HL-60 (cell line): Measurements from ENCODE around the gene HSPA2.
A peak's percentile ranks its signal among the peaks of the same experiment; 100 is the strongest.

ENCODE experiments used
- DNase-seq, 2 experiments: peaks; one replicate each; pipeline ENCODE4 v3.0.0-alpha.2; 2010 to 2020; ENCODE audit warnings: low read depth in 1 of 2, low spot score in 1 of 2
- H3K27ac ChIP-seq: fragments of 250-450 bp; sonication (Bioruptor Pico); replicated peaks from 2 replicates; pipeline ENCODE4 v1.5.1; 2020; ENCODE audit warnings: mild to moderate bottlenecking, moderate library complexity
- H3K27me3 ChIP-seq: fragments of 250-450 bp; sonication (Bioruptor Pico); 2 replicates; pipeline ENCODE4 v1.5.1; 2021; ENCODE audit warnings: mild to moderate bottlenecking, moderate library complexity; ENCODE audit not compliant: insufficient read depth, poor library complexity, severe bottlenecking
- H3K4me3 ChIP-seq: replicated peaks from 2 replicates; pipeline ENCODE4 v1.5.1; 2011; ENCODE audit warnings: mild to moderate bottlenecking, control low read depth, low read length; ENCODE audit not compliant: insufficient read depth
- GABPA ChIP-seq: IDR thresholded peaks from 2 replicates; pipeline ENCODE4 v1.6.1; 2012; ENCODE audit warnings: low read depth
- POLR2AphosphoS5 ChIP-seq: IDR thresholded peaks from 2 replicates; pipeline ENCODE4 v1.6.1; 2012; ENCODE audit warnings: low read depth
- SPI1 ChIP-seq: IDR thresholded peaks from 2 replicates; pipeline ENCODE4 v1.6.1; 2012; ENCODE audit warnings: low read depth, mild to moderate bottlenecking, borderline replicate concordance
- long read RNA-seq: library from polyadenylated mRNA; unstranded; transcript quantifications from one replicate; pipeline ENCODE4 v2.0.0, GENCODE V29; 2020
- TF ChIP-seq, protein P1 (sequence below): IDR thresholded peaks from 2 replicates; pipeline ENCODE4 v1.6.1; 2012; ENCODE audit warnings: low read depth; ENCODE audit not compliant: insufficient replicate concordance
- TF ChIP-seq, protein P2 (sequence below): IDR thresholded peaks from one replicate; pipeline ENCODE4 v1.5.1; 2011; ENCODE audit warnings: low read length, control low read depth, inconsistent platforms; ENCODE audit not compliant: insufficient read depth

Gene HSPA2
- long read RNA-seq, result 0 reads

DNA sequence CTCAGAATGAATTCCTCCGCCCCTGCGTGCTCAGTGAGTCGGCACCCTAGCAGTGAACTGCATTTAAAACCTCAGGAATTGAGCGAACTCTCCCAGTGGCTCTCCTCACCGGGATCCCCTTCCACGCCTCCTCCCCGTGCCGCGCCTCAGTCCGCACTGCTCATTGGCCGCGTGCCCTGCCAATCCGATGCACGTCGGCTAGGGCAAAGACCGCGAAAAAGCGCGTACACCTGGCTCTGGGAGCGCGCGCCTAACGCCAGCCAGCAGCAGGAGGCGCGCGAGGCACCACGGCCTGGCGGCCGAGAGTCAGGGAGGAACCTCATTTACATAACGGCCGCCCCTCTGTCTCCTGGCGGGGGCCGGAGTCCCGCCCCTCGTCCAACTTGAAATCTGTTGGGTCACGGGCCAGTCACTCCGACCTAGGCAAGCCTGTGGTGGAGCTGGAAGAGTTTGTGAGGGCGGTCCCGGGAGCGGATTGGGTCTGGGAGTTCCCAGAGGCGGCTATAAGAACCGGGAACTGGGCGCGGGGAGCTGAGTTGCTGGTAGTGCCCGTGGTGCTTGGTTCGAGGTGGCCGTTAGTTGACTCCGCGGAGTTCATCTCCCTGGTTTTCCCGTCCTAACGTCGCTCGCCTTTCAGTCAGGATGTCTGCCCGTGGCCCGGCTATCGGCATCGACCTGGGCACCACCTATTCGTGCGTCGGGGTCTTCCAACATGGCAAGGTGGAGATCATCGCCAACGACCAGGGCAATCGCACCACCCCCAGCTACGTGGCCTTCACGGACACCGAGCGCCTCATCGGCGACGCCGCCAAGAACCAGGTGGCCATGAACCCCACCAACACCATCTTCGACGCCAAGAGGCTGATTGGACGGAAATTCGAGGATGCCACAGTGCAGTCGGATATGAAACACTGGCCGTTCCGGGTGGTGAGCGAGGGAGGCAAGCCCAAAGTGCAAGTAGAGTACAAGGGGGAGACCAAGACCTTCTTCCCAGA lies at the start of gene HSPA2:
Gene HSPA2, plus strand, starts transcription at position 534 of the 995 bp plus-strand sequence. Its CDS starts 109 bp downstream, at position 643.
- H3K27ac ChIP-seq, result peak within 1 kb of the TSS; percentile 71
- TF ChIP-seq, protein P1, sequence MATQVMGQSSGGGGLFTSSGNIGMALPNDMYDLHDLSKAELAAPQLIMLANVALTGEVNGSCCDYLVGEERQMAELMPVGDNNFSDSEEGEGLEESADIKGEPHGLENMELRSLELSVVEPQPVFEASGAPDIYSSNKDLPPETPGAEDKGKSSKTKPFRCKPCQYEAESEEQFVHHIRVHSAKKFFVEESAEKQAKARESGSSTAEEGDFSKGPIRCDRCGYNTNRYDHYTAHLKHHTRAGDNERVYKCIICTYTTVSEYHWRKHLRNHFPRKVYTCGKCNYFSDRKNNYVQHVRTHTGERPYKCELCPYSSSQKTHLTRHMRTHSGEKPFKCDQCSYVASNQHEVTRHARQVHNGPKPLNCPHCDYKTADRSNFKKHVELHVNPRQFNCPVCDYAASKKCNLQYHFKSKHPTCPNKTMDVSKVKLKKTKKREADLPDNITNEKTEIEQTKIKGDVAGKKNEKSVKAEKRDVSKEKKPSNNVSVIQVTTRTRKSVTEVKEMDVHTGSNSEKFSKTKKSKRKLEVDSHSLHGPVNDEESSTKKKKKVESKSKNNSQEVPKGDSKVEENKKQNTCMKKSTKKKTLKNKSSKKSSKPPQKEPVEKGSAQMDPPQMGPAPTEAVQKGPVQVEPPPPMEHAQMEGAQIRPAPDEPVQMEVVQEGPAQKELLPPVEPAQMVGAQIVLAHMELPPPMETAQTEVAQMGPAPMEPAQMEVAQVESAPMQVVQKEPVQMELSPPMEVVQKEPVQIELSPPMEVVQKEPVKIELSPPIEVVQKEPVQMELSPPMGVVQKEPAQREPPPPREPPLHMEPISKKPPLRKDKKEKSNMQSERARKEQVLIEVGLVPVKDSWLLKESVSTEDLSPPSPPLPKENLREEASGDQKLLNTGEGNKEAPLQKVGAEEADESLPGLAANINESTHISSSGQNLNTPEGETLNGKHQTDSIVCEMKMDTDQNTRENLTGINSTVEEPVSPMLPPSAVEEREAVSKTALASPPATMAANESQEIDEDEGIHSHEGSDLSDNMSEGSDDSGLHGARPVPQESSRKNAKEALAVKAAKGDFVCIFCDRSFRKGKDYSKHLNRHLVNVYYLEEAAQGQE, result no peak
- TF ChIP-seq, protein P2, sequence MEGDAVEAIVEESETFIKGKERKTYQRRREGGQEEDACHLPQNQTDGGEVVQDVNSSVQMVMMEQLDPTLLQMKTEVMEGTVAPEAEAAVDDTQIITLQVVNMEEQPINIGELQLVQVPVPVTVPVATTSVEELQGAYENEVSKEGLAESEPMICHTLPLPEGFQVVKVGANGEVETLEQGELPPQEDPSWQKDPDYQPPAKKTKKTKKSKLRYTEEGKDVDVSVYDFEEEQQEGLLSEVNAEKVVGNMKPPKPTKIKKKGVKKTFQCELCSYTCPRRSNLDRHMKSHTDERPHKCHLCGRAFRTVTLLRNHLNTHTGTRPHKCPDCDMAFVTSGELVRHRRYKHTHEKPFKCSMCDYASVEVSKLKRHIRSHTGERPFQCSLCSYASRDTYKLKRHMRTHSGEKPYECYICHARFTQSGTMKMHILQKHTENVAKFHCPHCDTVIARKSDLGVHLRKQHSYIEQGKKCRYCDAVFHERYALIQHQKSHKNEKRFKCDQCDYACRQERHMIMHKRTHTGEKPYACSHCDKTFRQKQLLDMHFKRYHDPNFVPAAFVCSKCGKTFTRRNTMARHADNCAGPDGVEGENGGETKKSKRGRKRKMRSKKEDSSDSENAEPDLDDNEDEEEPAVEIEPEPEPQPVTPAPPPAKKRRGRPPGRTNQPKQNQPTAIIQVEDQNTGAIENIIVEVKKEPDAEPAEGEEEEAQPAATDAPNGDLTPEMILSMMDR, result no peak
- TF ChIP-seq SPI1, result peak; percentile 8; the same call in 1 of the 2 replicates
- TF ChIP-seq GABPA, result no peak
- peak; percentile 53; the same call in 1 of the 2 replicates for TF ChIP-seq POLR2AphosphoS5
- peak within 1 kb of the TSS; percentile 56 for H3K4me3 ChIP-seq
- DNase-seq, result peak; percentile 83 to 93
- H3K27me3 ChIP-seq, result no peaks in the 10 kb centered on the region

DNA sequence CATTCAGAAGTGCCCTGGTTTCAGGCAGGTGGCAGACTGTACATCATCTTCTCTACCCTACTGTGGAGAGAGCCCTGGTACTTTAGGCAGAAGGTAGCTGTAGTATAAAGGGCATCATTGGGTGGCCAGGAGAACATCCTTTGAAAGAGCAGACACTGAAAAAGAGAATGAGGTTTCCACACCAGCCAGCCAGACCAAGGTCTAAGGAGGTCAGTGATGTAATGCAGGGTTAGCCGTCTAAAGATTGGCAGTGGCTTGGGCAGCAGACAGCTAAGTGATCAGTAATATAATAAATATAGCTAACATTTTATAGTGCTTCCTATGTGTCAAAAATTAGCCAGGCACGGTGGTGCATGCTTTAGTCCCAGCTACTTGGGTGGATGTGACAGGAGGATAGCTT lies 48.9 kb upstream of the HSPA2 start:
- TF ChIP-seq GABPA (no peak), SPI1 (no peak), POLR2AphosphoS5 (no peak)
- TF ChIP-seq, protein P1, result no peak
- TF ChIP-seq, protein P2, result no peak
- Histone ChIP-seq H3K27ac (no peak overlapping the region), H3K27me3 (no peaks in the 10 kb centered on the region), H3K4me3 (no peak overlapping the region)
- DNase-seq, result no peak

DNA sequence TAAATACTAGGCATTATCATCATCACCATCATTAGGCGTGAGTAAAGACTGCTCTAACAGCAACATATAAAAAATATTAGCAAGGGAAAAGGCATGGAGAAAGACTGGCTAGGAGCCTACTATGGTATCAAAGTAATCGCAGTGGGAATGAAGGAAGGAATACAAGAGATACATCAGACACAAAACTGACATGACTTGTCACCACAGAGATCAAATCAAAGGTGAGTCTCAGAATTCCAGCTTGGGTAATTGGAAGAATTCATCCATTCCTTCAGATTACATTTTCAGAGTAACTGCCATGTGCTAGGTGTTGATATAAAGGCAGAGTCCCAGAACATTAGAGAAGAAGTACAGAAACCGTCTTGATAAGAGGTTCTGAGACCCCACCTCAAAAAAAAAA lies 47.1 kb upstream of the HSPA2 start:
- Histone ChIP-seq H3K4me3 (no peak overlapping the region), H3K27ac (no peak overlapping the region), H3K27me3 (no peaks in the 10 kb centered on the region)
- DNase-seq, result no peak
- TF ChIP-seq, protein P2, result no peak
- no peak for TF ChIP-seq GABPA
- no peak for TF ChIP-seq SPI1
- TF ChIP-seq, protein P1, result no peak
- TF ChIP-seq POLR2AphosphoS5, result no peak
